Tracheal epithelial cell (primary cell): Measurements from ENCODE around the gene FAM78A. TPM values are rescaled to one million over a fixed set of nuclear protein-coding genes. Genes with fewer than 3 reads are reported as not detected.

Experiments
- total RNA-seq: library from RNA; depleted of rRNA; stranded (reverse); fragments of >200 nt; gene quantifications from 2 replicates; pipeline ENCODE4 v1.2.1, GENCODE V29; 2014

The FAM78A gene
- total RNA-seq: 0.72 TPM in 1 of 2 replicates, not detected in the other

GRCh38 chr9:131276094-131276888 lies at the start of gene FAM78A:
Gene FAM78A, minus strand, starts transcription at chr9:131276510. Its CDS starts 331 bp downstream, at chr9:131276179.

DNA sequence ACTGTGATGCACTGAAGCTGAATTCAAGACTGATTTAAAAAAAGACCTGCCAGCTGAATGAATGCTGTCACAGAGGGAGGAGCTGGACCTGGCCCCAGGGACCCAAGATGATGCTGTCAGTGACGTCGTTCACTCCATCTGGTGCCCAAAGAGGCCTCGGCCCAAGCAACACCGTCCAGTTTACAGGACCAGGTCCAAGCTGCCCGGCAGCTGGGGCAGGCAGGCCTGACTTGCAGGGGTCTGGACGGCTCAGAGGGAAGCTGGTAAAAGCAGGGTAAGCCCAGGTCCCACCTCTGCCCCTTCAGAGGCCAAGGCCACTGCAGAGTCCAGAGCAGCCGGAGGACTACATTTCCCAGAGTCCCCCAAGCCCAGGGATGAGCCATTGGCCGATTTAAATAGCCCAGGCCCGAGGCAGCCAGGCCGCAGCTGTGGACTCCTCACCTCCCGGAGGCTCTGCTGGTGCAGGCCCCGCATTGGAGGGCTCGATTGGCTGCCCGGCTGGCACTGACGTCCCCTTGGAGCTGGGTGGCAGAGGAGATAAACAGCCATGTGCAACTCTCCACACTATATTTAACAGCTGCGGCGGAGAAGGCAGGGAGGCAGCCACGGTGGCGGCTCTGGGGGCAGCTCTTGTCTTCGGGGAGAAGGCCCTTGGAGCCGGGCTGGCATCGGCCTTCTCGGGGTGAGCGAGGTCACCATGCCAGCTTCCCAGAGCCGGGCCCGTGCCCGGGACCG lies 13.2 kb upstream of the FAM78A start, which contains the start of gene PLPP7:
Gene PLPP7 (plus strand): TSS at position 423 of the 735 bp plus-strand sequence. CDS start 275 bp downstream, at position 698.

Other genes starting within 250 kb of the FAM78A start
- 2.1 and 63.4 TPM in 2 replicates for gene AIF1L, start 180.0 kb downstream of the FAM78A start, total RNA-seq
- gene NUP214, start 150.9 kb downstream of the FAM78A start, total RNA-seq: 10.6 and 15.3 TPM in 2 replicates
- 2.2 TPM in 1 of 2 replicates, not detected in the other for gene PLPP7, start 13.2 kb upstream of the FAM78A start, total RNA-seq
- gene PRRC2B, start 117.6 kb upstream of the FAM78A start, total RNA-seq: 35.4 and 43.1 TPM in 2 replicates
- gene POMT1, start 226.4 kb upstream of the FAM78A start, total RNA-seq: 14.1 and 26.7 TPM in 2 replicates